ENCODE data around the gene AKT3. TPM values are rescaled to one million over a fixed set of nuclear protein-coding genes. Genes with fewer than 3 reads are reported as not detected.
A peak's percentile ranks its signal among the peaks of the same experiment; 100 is the strongest.
"Not testable (repeated sequence)": the region's sequence is repeated elsewhere in the genome, so short reads cannot be mapped to it uniquely, and the experiment has no call there.

Gene AKT3
- total RNA-seq: 10 to 100 TPM; 38.2 to 41.4 TPM

GRCh38 chr1:243850202-243850451, at the start of gene AKT3:
Gene AKT3, minus strand, starts transcription at chr1:243850243. Its CDS starts 7,073 bp downstream, at chr1:243843170.
- Mint-ChIP-seq H3K36me3 (ENCODE audit: low read depth) (peaks cover 2% of the 10 kb centered on the region), H3K4me1 (peaks cover 23% of the 10 kb centered on the region), H3K27me3 (peaks cover 8% of the 10 kb centered on the region), H3K9me3 (no peaks in the 10 kb centered on the region), H3K27ac (peak within 1 kb of the TSS; percentile 87), H3K4me3 (peak within 1 kb of the TSS; percentile 89)
- CTCF ChIA-PET: no interaction called here
- DNase-seq: peak; percentile 83
- POLR2A ChIA-PET: interaction anchor here (1.6 kb wide), 2 partner anchors 198 to 475 kb away, joined by 3 to 6 read pairs; no protein-coding TSS in a partner anchor

GRCh38 chr1:243898278-243898677, 48.2 kb upstream of the AKT3 start:
- H3K9me3 Mint-ChIP-seq: no peaks in the 10 kb centered on the region
- no peak overlapping the region for H3K4me3 Mint-ChIP-seq
- H3K27ac Mint-ChIP-seq: no peak overlapping the region
- no peaks in the 10 kb centered on the region for H3K36me3 Mint-ChIP-seq (ENCODE audit: low read depth)
- H3K27me3 Mint-ChIP-seq: peaks cover 3% of the 10 kb centered on the region
- H3K4me1 Mint-ChIP-seq: no peaks in the 10 kb centered on the region
- no peak for DNase-seq
- ChIA-PET CTCF (no interaction called here), POLR2A (no interaction called here)

- no peak overlapping the region for H3K27ac Mint-ChIP-seq
- H3K9me3 Mint-ChIP-seq: no peaks in the 10 kb centered on the region
- ChIA-PET POLR2A (no interaction called here), CTCF (no interaction called here)
- H3K4me3 Mint-ChIP-seq: no peak overlapping the region
- H3K4me1 Mint-ChIP-seq: no peaks in the 10 kb centered on the region
- H3K27me3 Mint-ChIP-seq: peaks cover 3% of the 10 kb centered on the region
- H3K36me3 Mint-ChIP-seq (ENCODE audit: low read depth): no peaks in the 10 kb centered on the region
- DNase-seq: no peak
Measured at GRCh38 chr1:243896313-243896712, 46.3 kb upstream of the AKT3 start.

GRCh38 chr1:243892456-243892855, 42.4 kb upstream of the AKT3 start:
- Mint-ChIP-seq H3K4me3 (no peak overlapping the region), H3K27ac (no peak overlapping the region), H3K4me1 (no peaks in the 10 kb centered on the region), H3K9me3 (no peaks in the 10 kb centered on the region), H3K27me3 (peaks cover 4% of the 10 kb centered on the region), H3K36me3 (ENCODE audit: low read depth) (no peaks in the 10 kb centered on the region)
- POLR2A ChIA-PET: no interaction called here
- CTCF ChIA-PET: interaction anchor here (0.7 kb wide), 1 partner anchor 53 kb away, joined by 4 read pairs; no protein-coding TSS in a partner anchor
- no peak for DNase-seq

GRCh38 chr1:243890576-243890975, 40.5 kb upstream of the AKT3 start:
- no peaks in the 10 kb centered on the region for H3K9me3 Mint-ChIP-seq
- no peak overlapping the region for H3K4me3 Mint-ChIP-seq
- no peak overlapping the region for H3K27ac Mint-ChIP-seq
- CTCF ChIA-PET: no interaction called here
- DNase-seq: no peak
- H3K4me1 Mint-ChIP-seq: no peaks in the 10 kb centered on the region
- no peaks in the 10 kb centered on the region for H3K36me3 Mint-ChIP-seq (ENCODE audit: low read depth)
- POLR2A ChIA-PET: no interaction called here
- peaks cover 1% of the 10 kb centered on the region for H3K27me3 Mint-ChIP-seq

GRCh38 chr1:243885806-243886205, 35.8 kb upstream of the AKT3 start:
- H3K4me3 Mint-ChIP-seq: no peak overlapping the region
- no peaks in the 10 kb centered on the region for H3K9me3 Mint-ChIP-seq
- ChIA-PET POLR2A (no interaction called here), CTCF (no interaction called here)
- no peak overlapping the region for H3K27ac Mint-ChIP-seq
- peaks cover 6% of the 10 kb centered on the region for H3K27me3 Mint-ChIP-seq
- no peak for DNase-seq
- H3K36me3 Mint-ChIP-seq (ENCODE audit: low read depth): no peaks in the 10 kb centered on the region
- H3K4me1 Mint-ChIP-seq: no peaks in the 10 kb centered on the region

GRCh38 chr1:243884603-243885002, 34.6 kb upstream of the AKT3 start:
- ChIA-PET POLR2A (no interaction called here), CTCF (no interaction called here)
- H3K27ac Mint-ChIP-seq: no peak overlapping the region
- no peaks in the 10 kb centered on the region for H3K4me1 Mint-ChIP-seq
- H3K27me3 Mint-ChIP-seq: peaks cover 4% of the 10 kb centered on the region
- H3K9me3 Mint-ChIP-seq: no peaks in the 10 kb centered on the region
- no peak for DNase-seq
- no peaks in the 10 kb centered on the region for H3K36me3 Mint-ChIP-seq (ENCODE audit: low read depth)
- H3K4me3 Mint-ChIP-seq: no peak overlapping the region

- Mint-ChIP-seq H3K27ac (no peak overlapping the region), H3K36me3 (ENCODE audit: low read depth) (no peaks in the 10 kb centered on the region), H3K9me3 (no peaks in the 10 kb centered on the region), H3K27me3 (peaks cover 6% of the 10 kb centered on the region), H3K4me3 (no peak overlapping the region), H3K4me1 (no peaks in the 10 kb centered on the region)
- ChIA-PET CTCF (no interaction called here), POLR2A (no interaction called here)
- DNase-seq: no peak
Measured at GRCh38 chr1:243883551-243883950, 33.5 kb upstream of the AKT3 start.

- POLR2A ChIA-PET: no interaction called here
- no peak overlapping the region for H3K27ac Mint-ChIP-seq
- no peak for DNase-seq
- no peak overlapping the region for H3K4me3 Mint-ChIP-seq
- H3K9me3 Mint-ChIP-seq: no peaks in the 10 kb centered on the region
- peaks cover 6% of the 10 kb centered on the region for H3K27me3 Mint-ChIP-seq
- CTCF ChIA-PET: interaction anchor here (0.7 kb wide), 1 partner anchor 680 kb away, joined by 3 read pairs; no protein-coding TSS in a partner anchor
- no peaks in the 10 kb centered on the region for H3K36me3 Mint-ChIP-seq (ENCODE audit: low read depth)
- no peaks in the 10 kb centered on the region for H3K4me1 Mint-ChIP-seq
Measured at GRCh38 chr1:243882276-243882675, 32.2 kb upstream of the AKT3 start.

GRCh38 chr1:243877058-243877457, 27.0 kb upstream of the AKT3 start:
- H3K9me3 Mint-ChIP-seq, CTCF ChIA-PET: not testable (repeated sequence)

GRCh38 chr1:243855616-243856318, 5.7 kb upstream of the AKT3 start:
- ChIA-PET CTCF (no interaction called here), POLR2A (no interaction called here)
- H3K36me3 Mint-ChIP-seq (ENCODE audit: low read depth): no peaks in the 10 kb centered on the region
- DNase-seq: no peak
- H3K27me3 Mint-ChIP-seq: peaks cover 26% of the 10 kb centered on the region
- no peaks in the 10 kb centered on the region for H3K9me3 Mint-ChIP-seq
- no peak overlapping the region for H3K27ac Mint-ChIP-seq
- peaks cover 10% of the 10 kb centered on the region for H3K4me1 Mint-ChIP-seq
- no peak overlapping the region for H3K4me3 Mint-ChIP-seq

More at GRCh38 chr1:243877058-243877457, 27.0 kb upstream of the AKT3 start:
- H3K27me3 Mint-ChIP-seq; H3K4me1 Mint-ChIP-seq; H3K36me3 Mint-ChIP-seq (ENCODE audit: low read depth); DNase-seq; POLR2A ChIA-PET; H3K27ac Mint-ChIP-seq; H3K4me3 Mint-ChIP-seq: not testable (repeated sequence)

- no peak for DNase-seq
- Mint-ChIP-seq H3K4me1 (peaks cover 23% of the 10 kb centered on the region), H3K27me3 (peaks cover 11% of the 10 kb centered on the region), H3K9me3 (no peaks in the 10 kb centered on the region), H3K4me3 (peak overlapping the region; percentile 80), H3K27ac (no peak overlapping the region), H3K36me3 (ENCODE audit: low read depth) (peaks cover 2% of the 10 kb centered on the region)
- ChIA-PET CTCF (no interaction called here), POLR2A (no interaction called here)
Measured at GRCh38 chr1:243851765-243852164, 1.7 kb upstream of the AKT3 start.

- Mint-ChIP-seq H3K27me3 (peaks cover 11% of the 10 kb centered on the region), H3K4me3 (peak overlapping the region; percentile 80), H3K9me3 (no peaks in the 10 kb centered on the region), H3K36me3 (ENCODE audit: low read depth) (peaks cover 2% of the 10 kb centered on the region), H3K27ac (peak overlapping the region; percentile 70), H3K4me1 (peaks cover 23% of the 10 kb centered on the region)
- DNase-seq: no peak
- POLR2A ChIA-PET: no interaction called here
- CTCF ChIA-PET: no interaction called here
Measured at GRCh38 chr1:243851257-243851756, 1.3 kb upstream of the AKT3 start.

GRCh38 chr1:243850452-243851256, 611 bp upstream of the AKT3 start:
- H3K27me3 Mint-ChIP-seq: peaks cover 8% of the 10 kb centered on the region
- peak overlapping the region; percentile 80 for H3K4me3 Mint-ChIP-seq
- peak overlapping the region; percentile 70 for H3K27ac Mint-ChIP-seq
- POLR2A ChIA-PET: interaction anchor here (1.6 kb wide), 2 partner anchors 197 to 475 kb away, joined by 3 to 6 read pairs; no protein-coding TSS in a partner anchor
- CTCF ChIA-PET: no interaction called here
- DNase-seq: no peak
- peaks cover 23% of the 10 kb centered on the region for H3K4me1 Mint-ChIP-seq
- H3K36me3 Mint-ChIP-seq (ENCODE audit: low read depth): peaks cover 2% of the 10 kb centered on the region
- no peaks in the 10 kb centered on the region for H3K9me3 Mint-ChIP-seq
